Left renal cortex interstitium (tissue), 4 donors: ENCODE measurements around the gene C12orf76. TPM values are rescaled to one million over a fixed set of nuclear protein-coding genes. Genes with fewer than 3 reads are reported as not detected.
"Not testable (repeated sequence)": the region's sequence is repeated elsewhere in the genome, so short reads cannot be mapped to it uniquely, and the experiment has no call there.

Experiments
- DNase-seq, 4 donors: peaks; one replicate each; pipeline ENCODE4 v3.0.0-alpha.2; 2013; ENCODE audit warnings: low read depth in 4 of 4, low spot score in 2 of 4, missing footprints in 1 of 4
- polyA plus RNA-seq, 4 donors: library from polyadenylated mRNA; unstranded; fragments of 120-200 nt; gene quantifications; one replicate each; pipeline ENCODE4 v1.2.1, GENCODE V29; 2013; ENCODE audit not compliant: insufficient read length in 4 of 4

Gene C12orf76
- polyA plus RNA-seq, result 10 to 100 TPM; 30.9 to 41.9 (median 34.2) TPM

GRCh38 chr12:110048242-110049027, at the start of gene C12orf76:
Gene C12orf76 (minus strand): TSS chr12:110048522. CDS start chr12:110048495, 27 bp downstream.
- DNase-seq, result peak; percentile 82 to 93 (median 86)

- no peak for DNase-seq
Measured at GRCh38 chr12:110093631-110094311, 45.4 kb upstream of the C12orf76 start.

GRCh38 chr12:110091136-110091711, 42.9 kb upstream of the C12orf76 start:
- no peak for DNase-seq

GRCh38 chr12:110090266-110091135, 42.2 kb upstream of the C12orf76 start:
- DNase-seq, result no peak

GRCh38 chr12:110088936-110089335, 40.6 kb upstream of the C12orf76 start:
- DNase-seq, result no peak

GRCh38 chr12:110088216-110088615, 39.9 kb upstream of the C12orf76 start:
- DNase-seq, result not testable (repeated sequence)

- DNase-seq, result no peak
Measured at GRCh38 chr12:110084314-110085015, 36.1 kb upstream of the C12orf76 start.

GRCh38 chr12:110080410-110080809, 32.1 kb upstream of the C12orf76 start:
- no peak for DNase-seq

GRCh38 chr12:110079477-110080400, 31.4 kb upstream of the C12orf76 start:
- DNase-seq, result no peak

- no peak for DNase-seq
Measured at GRCh38 chr12:110077800-110078199, 29.5 kb upstream of the C12orf76 start.

- DNase-seq, result no peak
Measured at GRCh38 chr12:110075880-110076279, 27.6 kb upstream of the C12orf76 start.

GRCh38 chr12:110074089-110074488, 25.8 kb upstream of the C12orf76 start:
- DNase-seq, result no peak

GRCh38 chr12:110073049-110073831, 24.9 kb upstream of the C12orf76 start:
- no peak for DNase-seq

- not testable (repeated sequence) for DNase-seq
Measured at GRCh38 chr12:110072636-110073035, 24.3 kb upstream of the C12orf76 start.

GRCh38 chr12:110071967-110072366, 23.6 kb upstream of the C12orf76 start:
- DNase-seq, result no peak

GRCh38 chr12:110071504-110071903, 23.2 kb upstream of the C12orf76 start:
- DNase-seq, result no peak

GRCh38 chr12:110068654-110069053, 20.3 kb upstream of the C12orf76 start:
- no peak for DNase-seq

- DNase-seq, result not testable (repeated sequence)
Measured at GRCh38 chr12:110068115-110068514, 19.8 kb upstream of the C12orf76 start.
